ENCODE measurements around the gene NPFFR2.

GRCh38 chr4:72179342-72179741, 147.5 kb downstream of the NPFFR2 start:
- TF ChIP-seq CTCF (IDR thresholded peaks at IDR 0.05; ENCODE audit: low read depth, low read length) (no peak), EZH2phosphoT487 (IDR thresholded peaks at IDR 0.05; ENCODE audit: low read depth) (no peak)
